Liver (tissue), 9 donors: ENCODE results near the gene GNE. TPM values are rescaled to one million over a fixed set of nuclear protein-coding genes. Genes with fewer than 3 reads are reported as not detected.

Experiments used
- DNase-seq: peaks from one replicate; pipeline ENCODE4 v3.0.0-alpha.2; 2017; ENCODE audit warnings: low spot score
- H3K27ac ChIP-seq, 2 donors: one replicate each; pipeline ENCODE4 v1.7.0; 2013; ENCODE audit warnings: inconsistent platforms in 2 of 2, low read length in 2 of 2, control low read depth in 1 of 2, low read depth in 1 of 2, mild to moderate bottlenecking in 1 of 2
- H3K27me3 ChIP-seq, 4 donors: one replicate each; pipeline versions ENCODE4 v1.6.1 to v1.7.0; 2013; ENCODE audit warnings: low read length in 3 of 4, inconsistent platforms in 1 of 4, mild to moderate bottlenecking in 1 of 4, moderate library complexity in 1 of 4; ENCODE audit not compliant: control insufficient read depth in 4 of 4, insufficient read depth in 4 of 4
- H3K36me3 ChIP-seq, 4 donors: one replicate each; pipeline versions ENCODE4 v1.6.1 to v1.7.0; 2013; ENCODE audit warnings: low read length in 3 of 4, mild to moderate bottlenecking in 3 of 4, low read depth in 1 of 4, moderate library complexity in 1 of 4; ENCODE audit not compliant: control insufficient read depth in 4 of 4, insufficient read depth in 3 of 4
- H3K4me1 ChIP-seq, 4 donors: one replicate each; pipeline versions ENCODE4 v1.6.1 to v1.7.0; 2013; ENCODE audit warnings: low read length in 3 of 4, mild to moderate bottlenecking in 3 of 4, moderate library complexity in 1 of 4; ENCODE audit not compliant: control insufficient read depth in 4 of 4, insufficient read depth in 4 of 4
- H3K4me3 ChIP-seq, 3 donors: one replicate each; pipeline versions ENCODE4 v1.6.1 to v1.7.0; 2013; ENCODE audit warnings: low read length in 3 of 3, control low read depth in 1 of 3, low read depth in 1 of 3, mild to moderate bottlenecking in 1 of 3
- H3K9ac ChIP-seq, 2 donors: one replicate each; pipeline ENCODE4 v1.7.0; 2013; ENCODE audit warnings: low read length in 2 of 2, mild to moderate bottlenecking in 2 of 2, moderate library complexity in 2 of 2, control low read depth in 1 of 2, low read depth in 1 of 2
- H3K9me3 ChIP-seq, 4 donors: one replicate each; pipeline versions ENCODE4 v1.6.1 to v1.7.0; 2013; ENCODE audit warnings: low read length in 3 of 4; ENCODE audit not compliant: control insufficient read depth in 4 of 4
- ATF3 ChIP-seq: IDR thresholded peaks from 2 replicates; pipeline ENCODE4 v1.6.1; 2016; ENCODE audit warnings: antibody characterized with exemption
- CTCF ChIP-seq: fragments of 150-350 bp; IDR thresholded peaks from 2 replicates; pipeline ENCODE4 v1.5.1; 2017; ENCODE audit warnings: improper control_type of control experiment, low read depth, low read length; ENCODE audit not compliant: missing input control
- EGR1 ChIP-seq, 2 donors: IDR thresholded peaks; 2 replicates each; pipeline ENCODE4 v1.6.1; 2016 to 2018; ENCODE audit warnings: antibody characterized with exemption in 2 of 2, low read depth in 2 of 2
- FOXA1 ChIP-seq: IDR thresholded peaks from 2 replicates; pipeline ENCODE4 v1.6.1; 2016; ENCODE audit warnings: antibody characterized with exemption
- FOXA2 ChIP-seq: IDR thresholded peaks from 2 replicates; pipeline ENCODE4 v1.6.1; 2016; ENCODE audit warnings: antibody characterized with exemption
- GABPA ChIP-seq, 2 donors: IDR thresholded peaks in 1 of 2; conservative IDR thresholded peaks in 1 of 2; 2 replicates each; pipeline ENCODE4 v1.6.1; 2016; ENCODE audit warnings: antibody characterized with exemption in 2 of 2, mild to moderate bottlenecking in 1 of 2, moderate library complexity in 1 of 2
- HNF4A ChIP-seq, 2 donors: conservative IDR thresholded peaks; 2 replicates each; pipeline ENCODE4 v1.6.1; 2016; ENCODE audit warnings: antibody characterized with exemption in 2 of 2, mild to moderate bottlenecking in 2 of 2
- HNF4G ChIP-seq: IDR thresholded peaks from 2 replicates; pipeline ENCODE4 v1.6.1; 2016; ENCODE audit warnings: antibody characterized with exemption
- JUND ChIP-seq, 2 donors: IDR thresholded peaks; 2 replicates each; pipeline ENCODE4 v1.6.1; 2016; ENCODE audit warnings: antibody characterized with exemption in 2 of 2
- MAX ChIP-seq: IDR thresholded peaks from 2 replicates; pipeline ENCODE4 v1.6.1; 2016; ENCODE audit warnings: antibody characterized with exemption
- NR2F2 ChIP-seq: IDR thresholded peaks from 2 replicates; pipeline ENCODE4 v1.6.1; 2016; ENCODE audit warnings: antibody characterized with exemption
- RAD21 ChIP-seq, 2 donors: IDR thresholded peaks; 2 replicates each; pipeline ENCODE4 v1.6.1; 2016; ENCODE audit warnings: antibody characterized with exemption in 2 of 2, mild to moderate bottlenecking in 2 of 2
- REST ChIP-seq: IDR thresholded peaks from 2 replicates; pipeline ENCODE4 v1.6.1; 2016; ENCODE audit warnings: antibody characterized with exemption, mild to moderate bottlenecking
- RXRA ChIP-seq, 2 donors: IDR thresholded peaks; 2 replicates each; pipeline ENCODE4 v1.6.1; 2017 to 2018; ENCODE audit warnings: antibody characterized with exemption in 2 of 2, mild to moderate bottlenecking in 1 of 2
- SP1 ChIP-seq: IDR thresholded peaks from 2 replicates; pipeline ENCODE4 v1.6.1; 2018; ENCODE audit warnings: antibody characterized with exemption, mild to moderate bottlenecking
- TAF1 ChIP-seq: conservative IDR thresholded peaks from 2 replicates; pipeline ENCODE4 v1.6.1; 2016; ENCODE audit warnings: antibody characterized with exemption, mild to moderate bottlenecking
- YY1 ChIP-seq: IDR thresholded peaks from 2 replicates; pipeline ENCODE4 v1.6.1; 2016; ENCODE audit warnings: antibody characterized with exemption, mild to moderate bottlenecking
- ZBTB33 ChIP-seq: IDR thresholded peaks from 2 replicates; pipeline ENCODE4 v1.6.1; 2016; ENCODE audit warnings: antibody characterized with exemption
- WGBS: extraction: QIAGEN DNeasy Blood & Tissue Kit; methylation state at CpG from one replicate; pipeline ENCODE4 v1.1.7; 2013; 5-methylcytosine and 5-hydroxymethylcytosine counted together
- polyA plus RNA-seq, 2 donors: library from polyadenylated mRNA; stranded (reverse) in 1 of 2; unstranded in 1 of 2; fragments of 200-250 nt in 1 of 2; fragments of >200 nt in 1 of 2; fragmentation: Nextera tagmentation in 1 of 2; extraction: Ambion mirVana in 1 of 2; gene quantifications; one replicate each; pipeline versions ENCODE4 v1.2.1 to v1.2.3, GENCODE V29; 2013 to 2015
- total RNA-seq, 2 donors: library from RNA; depleted of rRNA; stranded (reverse); fragments of >200 nt; gene quantifications; one replicate each; pipeline ENCODE4 v1.2.3, GENCODE V29; 2014
- donor health status: healthy.
- donor health status: healthy.
- donor health status: healthy.
- donor health status: healthy.
- donor health status: healthy.

Gene GNE
- total and polyA plus RNA-seq, 4 donors = 21.8 to 177 (median 38.1) TPM

GRCh38 chr9:36268007-36268427, 9.8 kb upstream of the GNE start:
- 65% methylated on average over 3 of the region's 3 CpGs for WGBS
- H3K9ac ChIP-seq = no peak overlapping the region
- H3K4me1 ChIP-seq = no peaks in the 10 kb centered on the region
- no peaks in the 10 kb centered on the region for H3K36me3 ChIP-seq
- H3K27ac ChIP-seq = no peak overlapping the region
- H3K27me3 ChIP-seq = no peaks in the 10 kb centered on the region
- no peak overlapping the region for H3K4me3 ChIP-seq
- no peaks in the 10 kb centered on the region for H3K9me3 ChIP-seq
- no peak for TF ChIP-seq YY1
- TF ChIP-seq ATF3 = no peak
- TF ChIP-seq FOXA1 = no peak
- no peak for TF ChIP-seq CTCF
- TF ChIP-seq JUND (IDR thresholded peaks at IDR 0.05) = no peak
- no peak for TF ChIP-seq RXRA (IDR thresholded peaks at IDR 0.05)
- no peak for TF ChIP-seq TAF1
- TF ChIP-seq ZBTB33 = no peak
- TF ChIP-seq REST = no peak
- no peak for TF ChIP-seq RAD21 (IDR thresholded peaks at IDR 0.05)
- TF ChIP-seq SP1 = no peak
- TF ChIP-seq MAX = no peak
- no peak for TF ChIP-seq GABPA (IDR thresholded peaks at IDR 0.05 in 1 of 2, conservative IDR thresholded peaks at IDR 0.05 in 1 of 2)
- no peak for TF ChIP-seq NR2F2
- no peak for TF ChIP-seq FOXA2
- TF ChIP-seq HNF4A (conservative IDR thresholded peaks at IDR 0.05) = no peak
- TF ChIP-seq HNF4G = no peak
- no peak for DNase-seq

GRCh38 chr9:36264896-36265295, 6.6 kb upstream of the GNE start:
- no peak for DNase-seq
- Histone ChIP-seq H3K9ac (no peak overlapping the region), H3K27me3 (no peaks in the 10 kb centered on the region), H3K27ac (no peak overlapping the region), H3K4me1 (no peaks in the 10 kb centered on the region), H3K36me3 (no peaks in the 10 kb centered on the region), H3K9me3 (no peaks in the 10 kb centered on the region), H3K4me3 (no peak overlapping the region)
- no peak for TF ChIP-seq GABPA (IDR thresholded peaks at IDR 0.05 in 1 of 2, conservative IDR thresholded peaks at IDR 0.05 in 1 of 2)
- no peak for TF ChIP-seq FOXA1
- TF ChIP-seq EGR1 (IDR thresholded peaks at IDR 0.05; ENCODE audit: low read depth in 2 of 2) = no peak
- no peak for TF ChIP-seq TAF1
- no peak for TF ChIP-seq RAD21 (IDR thresholded peaks at IDR 0.05)
- no peak for TF ChIP-seq CTCF
- no peak for TF ChIP-seq SP1
- no peak for TF ChIP-seq FOXA2
- TF ChIP-seq HNF4G = no peak
- no peak for TF ChIP-seq ZBTB33
- WGBS = 98% methylated on average over 22 of the region's 22 CpGs
